ENCODE data around the gene ARHGAP26. TPM values are rescaled to one million over a fixed set of nuclear protein-coding genes. Genes with fewer than 3 reads are reported as not detected.

The ARHGAP26 gene
- total RNA-seq, 4 donors from 2014 or later: 11.0 to 23.3 (median 14.3) TPM

- TF ChIP-seq CTCF (IDR thresholded peaks at IDR 0.05): no peak
- no peak for TF ChIP-seq POLR2A (IDR thresholded peaks at IDR 0.05)
- H3K4me3 ChIP-seq (ENCODE audit: low read depth, poor library complexity, severe bottlenecking): no peak overlapping the region
- no peak for DNase-seq (ENCODE audit: low spot score in 2 of 2)
- intact Hi-C loops (cut with DNase I; ENCODE audit: low total_unique reads): no loop called here
- WGBS, 2 donors: 91 to 100% methylated on average over 1 of the region's 1 CpG
Measured at GRCh38 chr5:143183989-143184388, 413.8 kb downstream of the ARHGAP26 start.

- DNase-seq (ENCODE audit: low spot score in 2 of 2): no peak
- H3K4me3 ChIP-seq (ENCODE audit: low read depth, poor library complexity, severe bottlenecking): no peak overlapping the region
- TF ChIP-seq CTCF (IDR thresholded peaks at IDR 0.05) (no peak), POLR2A (IDR thresholded peaks at IDR 0.05) (no peak)
- intact Hi-C loops (cut with DNase I; ENCODE audit: low total_unique reads): no loop called here
Measured at GRCh38 chr5:143186623-143187022, 416.4 kb downstream of the ARHGAP26 start.

- no peak overlapping the region for H3K4me3 ChIP-seq (ENCODE audit: low read depth, poor library complexity, severe bottlenecking)
- WGBS, 2 donors: 80 to 87% methylated on average over 8 of the region's 8 CpGs
- no peak for DNase-seq (ENCODE audit: low spot score in 2 of 2)
- intact Hi-C loops (cut with DNase I; ENCODE audit: low total_unique reads): no loop called here
- TF ChIP-seq POLR2A (IDR thresholded peaks at IDR 0.05) (no peak), CTCF (IDR thresholded peaks at IDR 0.05) (no peak)
Measured at GRCh38 chr5:143187495-143187894, 417.3 kb downstream of the ARHGAP26 start.

- DNase-seq (ENCODE audit: low spot score in 2 of 2): no peak
- intact Hi-C loops (cut with DNase I; ENCODE audit: low total_unique reads): no loop called here
- no peak overlapping the region for H3K4me3 ChIP-seq (ENCODE audit: low read depth, poor library complexity, severe bottlenecking)
- TF ChIP-seq POLR2A (IDR thresholded peaks at IDR 0.05) (no peak), CTCF (IDR thresholded peaks at IDR 0.05) (no peak)
- 94 to 95% methylated on average over 2 of the region's 2 CpGs for WGBS, 2 donors
Measured at GRCh38 chr5:143188083-143188482, 417.9 kb downstream of the ARHGAP26 start.

GRCh38 chr5:143188692-143189091, 418.5 kb downstream of the ARHGAP26 start:
- intact Hi-C loops (cut with DNase I; ENCODE audit: low total_unique reads): no loop called here
- WGBS, 2 donors: 88 to 89% methylated on average over 3 of the region's 3 CpGs

More at GRCh38 chr5:143188692-143189091, 418.5 kb downstream of the ARHGAP26 start:
- H3K4me3 ChIP-seq (ENCODE audit: low read depth, poor library complexity, severe bottlenecking): no peak overlapping the region
- DNase-seq (ENCODE audit: low spot score in 2 of 2): no peak
- TF ChIP-seq CTCF (IDR thresholded peaks at IDR 0.05): no peak
- TF ChIP-seq POLR2A (IDR thresholded peaks at IDR 0.05): no peak

Measured in lower leg skin (tissue), 4 donors.